ENCODE data around the gene NDUFA6. TPM values are rescaled to one million over a fixed set of nuclear protein-coding genes. Genes with fewer than 3 reads are reported as not detected.

The NDUFA6 gene

GRCh38 chr22:42041784-42042183 is 48.8 kb downstream of the NDUFA6 start:
- Histone ChIP-seq H3K9me3 (replicated peaks; ENCODE audit: low read length) (no peaks in the 10 kb centered on the region), H3K4me2 (ENCODE audit: low read length) (no peak overlapping the region), H3K4me1 (ENCODE audit: control insufficient read depth, insufficient read depth, low read length) (no peaks in the 10 kb centered on the region)

GRCh38 chr22:42039271-42039670 is 51.3 kb downstream of the NDUFA6 start:
- Histone ChIP-seq H3K36me3 (ENCODE audit: insufficient read depth, low read length) (no peaks in the 10 kb centered on the region), H3K9ac (ENCODE audit: low read depth, low read length) (no peak overlapping the region), H3K9me3 (replicated peaks; ENCODE audit: low read length) (no peaks in the 10 kb centered on the region), H3K4me2 (ENCODE audit: low read length) (no peak overlapping the region), H3K27me3 (ENCODE audit: control insufficient read depth, insufficient read depth, low read length) (peaks cover 12% of the 10 kb centered on the region), H3K4me3 (ENCODE audit: low read length) (no peak overlapping the region), H3K4me1 (ENCODE audit: control insufficient read depth, insufficient read depth, low read length) (no peaks in the 10 kb centered on the region)

More at GRCh38 chr22:42041784-42042183, 48.8 kb downstream of the NDUFA6 start:
- H3K27me3 ChIP-seq (ENCODE audit: control insufficient read depth, insufficient read depth, low read length): peaks cover 5% of the 10 kb centered on the region
- H3K4me3 ChIP-seq (ENCODE audit: low read length): no peak overlapping the region
- no peak overlapping the region for H3K9ac ChIP-seq (ENCODE audit: low read depth, low read length)
- H3K36me3 ChIP-seq (ENCODE audit: insufficient read depth, low read length): no peaks in the 10 kb centered on the region

Small RNAs within 50 kb of the gene (small RNA-seq; reads per million reads assigned to genes)
- not detected for gene SNORD13P1
